Measurements from ENCODE around the gene PSD4. TPM values are rescaled to one million over a fixed set of nuclear protein-coding genes. Genes with fewer than 3 reads are reported as not detected.

Gene PSD4
- total RNA-seq, 1 donor from 2014 or later: 1.6 TPM

DNA sequence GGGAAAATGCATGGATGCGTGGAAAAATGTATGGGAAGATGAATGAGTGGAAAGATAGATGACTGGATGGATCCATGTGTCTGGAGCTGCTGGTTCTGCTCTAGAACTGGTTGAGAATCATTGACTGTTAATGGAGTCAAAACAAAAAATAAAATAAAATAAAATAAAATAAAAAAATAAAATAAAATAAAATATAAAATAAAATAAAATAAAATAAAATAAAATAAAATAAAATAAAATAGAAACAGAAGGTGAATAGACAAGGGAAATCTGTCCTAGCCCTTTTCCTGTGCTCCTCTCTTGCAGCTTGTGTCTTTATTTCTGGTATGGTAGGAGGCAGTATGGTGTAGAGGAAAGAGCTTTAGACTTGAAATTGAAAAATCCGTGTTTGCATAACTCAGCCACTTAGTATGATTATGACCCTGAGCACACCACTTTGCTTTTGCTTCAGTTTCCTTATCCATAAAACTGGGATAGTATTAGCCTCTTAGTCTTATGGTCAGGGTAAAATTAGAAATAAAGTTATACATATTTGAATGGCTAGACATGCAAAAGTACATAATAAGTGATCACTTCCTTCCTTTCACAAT lies 51.0 kb downstream of the PSD4 start:
- no peaks in the 10 kb centered on the region for H3K9me3 ChIP-seq (ENCODE audit: control insufficient read depth in 3 of 3, low read length in 3 of 3)

GRCh38 chr2:113225263-113226259 lies 51.8 kb downstream of the PSD4 start:
- no peaks in the 10 kb centered on the region for H3K27me3 ChIP-seq (ENCODE audit: control insufficient read depth in 3 of 3, insufficient read depth in 3 of 3, low read length in 3 of 3)
- no peak overlapping the region for H3K27ac ChIP-seq (ENCODE audit: low read depth, low read length)
- no peaks in the 10 kb centered on the region for H3K9me3 ChIP-seq (ENCODE audit: control insufficient read depth in 3 of 3, low read length in 3 of 3)
- no peaks in the 10 kb centered on the region for H3K36me3 ChIP-seq (ENCODE audit: control insufficient read depth in 3 of 3, insufficient read depth in 3 of 3, low read length in 3 of 3)
- no peak overlapping the region for H3K9ac ChIP-seq (ENCODE audit: low read depth in 1 of 3, low read length in 3 of 3)
- H3K4me3 ChIP-seq (ENCODE audit: low read length in 3 of 3): no peak overlapping the region
- no peaks in the 10 kb centered on the region for H3K4me1 ChIP-seq (ENCODE audit: control insufficient read depth in 3 of 3, insufficient read depth in 3 of 3, low read length in 3 of 3)

More for the DNA sequence above, 51.0 kb downstream of the PSD4 start:
- Histone ChIP-seq H3K9ac (ENCODE audit: low read depth in 1 of 3, low read length in 3 of 3) (no peak overlapping the region), H3K27ac (ENCODE audit: low read depth, low read length) (no peak overlapping the region), H3K4me1 (ENCODE audit: control insufficient read depth in 3 of 3, insufficient read depth in 3 of 3, low read length in 3 of 3) (peaks cover 0 to 2% (median 0%) of the 10 kb centered on the region in 3 donors), H3K27me3 (ENCODE audit: control insufficient read depth in 3 of 3, insufficient read depth in 3 of 3, low read length in 3 of 3) (no peaks in the 10 kb centered on the region), H3K36me3 (ENCODE audit: control insufficient read depth in 3 of 3, insufficient read depth in 3 of 3, low read length in 3 of 3) (no peaks in the 10 kb centered on the region), H3K4me3 (ENCODE audit: low read length in 3 of 3) (no peak overlapping the region)

DNA sequence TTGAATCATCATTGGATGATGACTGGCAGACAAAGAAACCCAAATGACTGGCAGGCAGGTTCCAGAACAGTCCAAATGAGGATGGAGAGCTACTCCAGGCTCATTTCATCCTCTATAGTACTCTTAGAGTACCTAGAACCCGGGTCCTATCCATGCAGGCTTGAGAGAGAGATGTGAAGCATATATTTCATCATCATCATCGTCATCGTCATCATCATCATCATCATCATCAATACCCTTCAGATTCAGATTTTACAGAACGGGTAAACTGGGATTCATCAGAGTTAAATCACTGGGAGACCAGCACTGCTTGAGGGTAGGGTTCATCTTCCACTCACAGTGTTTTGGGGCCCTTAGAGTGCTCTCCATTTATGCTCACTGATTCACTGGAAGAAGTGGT lies 52.7 kb downstream of the PSD4 start:
- Histone ChIP-seq H3K36me3 (ENCODE audit: control insufficient read depth in 3 of 3, insufficient read depth in 3 of 3, low read length in 3 of 3) (no peaks in the 10 kb centered on the region), H3K27me3 (ENCODE audit: control insufficient read depth in 3 of 3, insufficient read depth in 3 of 3, low read length in 3 of 3) (no peaks in the 10 kb centered on the region), H3K9ac (ENCODE audit: low read depth in 1 of 3, low read length in 3 of 3) (no peak overlapping the region), H3K9me3 (ENCODE audit: control insufficient read depth in 3 of 3, low read length in 3 of 3) (no peaks in the 10 kb centered on the region), H3K4me3 (ENCODE audit: low read length in 3 of 3) (no peak overlapping the region), H3K4me1 (ENCODE audit: control insufficient read depth in 3 of 3, insufficient read depth in 3 of 3, low read length in 3 of 3) (no peaks in the 10 kb centered on the region), H3K27ac (ENCODE audit: low read depth, low read length) (no peak overlapping the region)

- no peak overlapping the region for H3K27ac ChIP-seq (ENCODE audit: low read depth, low read length)
- H3K4me1 ChIP-seq (ENCODE audit: control insufficient read depth in 3 of 3, insufficient read depth in 3 of 3, low read length in 3 of 3): peaks cover 0 to 3% (median 0%) of the 10 kb centered on the region in 3 donors
- H3K9me3 ChIP-seq (ENCODE audit: control insufficient read depth in 3 of 3, low read length in 3 of 3): no peaks in the 10 kb centered on the region
- no peak overlapping the region for H3K4me3 ChIP-seq (ENCODE audit: low read length in 3 of 3)
- H3K36me3 ChIP-seq (ENCODE audit: control insufficient read depth in 3 of 3, insufficient read depth in 3 of 3, low read length in 3 of 3): no peaks in the 10 kb centered on the region
- no peak overlapping the region for H3K9ac ChIP-seq (ENCODE audit: low read depth in 1 of 3, low read length in 3 of 3)
- H3K27me3 ChIP-seq (ENCODE audit: control insufficient read depth in 3 of 3, insufficient read depth in 3 of 3, low read length in 3 of 3): no peaks in the 10 kb centered on the region
These were observed 53.5 kb downstream of the PSD4 start for GRCh38 chr2:113227290-113227689.

- H3K9me3 ChIP-seq (ENCODE audit: control insufficient read depth in 3 of 3, low read length in 3 of 3): no peaks in the 10 kb centered on the region
- no peak overlapping the region for H3K9ac ChIP-seq (ENCODE audit: low read depth in 1 of 3, low read length in 3 of 3)
- H3K36me3 ChIP-seq (ENCODE audit: control insufficient read depth in 3 of 3, insufficient read depth in 3 of 3, low read length in 3 of 3): no peaks in the 10 kb centered on the region
- peaks cover 0 to 5% (median 0%) of the 10 kb centered on the region in 3 donors for H3K4me1 ChIP-seq (ENCODE audit: control insufficient read depth in 3 of 3, insufficient read depth in 3 of 3, low read length in 3 of 3)
- no peak overlapping the region for H3K4me3 ChIP-seq (ENCODE audit: low read length in 3 of 3)
- H3K27ac ChIP-seq (ENCODE audit: low read depth, low read length): no peak overlapping the region
- H3K27me3 ChIP-seq (ENCODE audit: control insufficient read depth in 3 of 3, insufficient read depth in 3 of 3, low read length in 3 of 3): no peaks in the 10 kb centered on the region
These were observed 53.9 kb downstream of the PSD4 start for GRCh38 chr2:113227698-113228097.

DNA sequence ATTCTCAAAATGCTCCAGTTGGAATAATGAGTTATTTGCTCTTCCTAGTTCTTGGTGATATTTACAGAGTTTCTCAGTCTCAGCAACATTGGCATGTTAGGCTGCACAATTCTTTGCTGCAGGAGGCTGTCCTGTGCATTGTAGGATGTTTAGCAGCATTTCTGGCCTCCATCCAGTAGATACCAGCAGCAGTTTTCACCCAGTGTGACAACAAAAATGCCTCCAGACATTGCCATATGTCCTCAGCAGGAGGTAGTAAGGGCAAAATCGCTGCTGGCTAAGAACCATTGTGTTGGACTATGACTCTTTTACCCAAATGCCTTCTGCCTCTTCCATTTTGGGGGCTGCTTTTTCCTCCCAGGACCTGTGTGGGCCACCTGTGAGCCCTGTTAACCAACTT lies 54.6 kb downstream of the PSD4 start:
- Histone ChIP-seq H3K36me3 (ENCODE audit: control insufficient read depth in 3 of 3, insufficient read depth in 3 of 3, low read length in 3 of 3) (no peaks in the 10 kb centered on the region), H3K4me3 (ENCODE audit: low read length in 3 of 3) (no peak overlapping the region), H3K9me3 (ENCODE audit: control insufficient read depth in 3 of 3, low read length in 3 of 3) (no peaks in the 10 kb centered on the region), H3K4me1 (ENCODE audit: control insufficient read depth in 3 of 3, insufficient read depth in 3 of 3, low read length in 3 of 3) (peaks cover 0 to 5% (median 0%) of the 10 kb centered on the region in 3 donors), H3K27me3 (ENCODE audit: control insufficient read depth in 3 of 3, insufficient read depth in 3 of 3, low read length in 3 of 3) (no peaks in the 10 kb centered on the region), H3K9ac (ENCODE audit: low read depth in 1 of 3, low read length in 3 of 3) (no peak overlapping the region), H3K27ac (ENCODE audit: low read depth, low read length) (no peak overlapping the region)

DNA sequence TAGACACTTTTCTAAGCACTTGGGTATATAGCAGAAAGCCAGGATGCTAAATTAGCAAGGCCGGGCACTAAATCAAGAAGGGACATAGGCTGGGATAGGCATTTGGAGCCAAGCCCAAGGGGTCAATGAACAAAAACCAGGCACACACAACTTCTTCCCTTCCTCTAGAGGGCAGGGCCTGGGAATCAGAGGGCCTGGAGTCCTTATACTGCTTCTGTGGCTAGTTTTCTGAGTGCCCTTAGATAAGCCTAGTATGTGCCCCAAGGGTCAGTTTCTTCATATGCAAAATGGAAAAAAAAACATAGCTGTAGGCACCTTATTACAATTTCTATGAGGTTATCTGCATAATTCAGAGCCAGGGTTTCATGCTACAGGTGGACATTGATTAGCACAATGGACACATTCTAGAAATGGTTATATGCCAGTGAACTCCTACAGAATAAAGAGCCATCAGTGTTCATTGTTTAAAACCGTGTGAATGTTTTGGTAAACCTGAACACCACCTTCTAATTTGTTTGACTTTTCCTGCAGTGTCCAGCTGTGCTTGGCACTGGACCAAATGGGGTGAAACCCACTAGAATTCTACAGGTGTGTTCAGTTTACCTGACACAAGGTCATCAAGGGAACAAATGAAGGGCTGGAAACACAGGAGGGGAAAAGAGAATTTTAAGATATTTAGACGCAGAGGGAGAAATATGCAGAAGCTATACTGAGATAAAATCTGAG lies 55.4 kb downstream of the PSD4 start:
- no peak overlapping the region for H3K9ac ChIP-seq (ENCODE audit: low read depth in 1 of 3, low read length in 3 of 3)
- H3K4me1 ChIP-seq (ENCODE audit: control insufficient read depth in 3 of 3, insufficient read depth in 3 of 3, low read length in 3 of 3): peaks cover 0 to 5% (median 0%) of the 10 kb centered on the region in 3 donors
- H3K4me3 ChIP-seq (ENCODE audit: low read length in 3 of 3): no peak overlapping the region
- H3K9me3 ChIP-seq (ENCODE audit: control insufficient read depth in 3 of 3, low read length in 3 of 3): no peaks in the 10 kb centered on the region
- H3K36me3 ChIP-seq (ENCODE audit: control insufficient read depth in 3 of 3, insufficient read depth in 3 of 3, low read length in 3 of 3): no peaks in the 10 kb centered on the region
- no peak overlapping the region for H3K27ac ChIP-seq (ENCODE audit: low read depth, low read length)
- no peaks in the 10 kb centered on the region for H3K27me3 ChIP-seq (ENCODE audit: control insufficient read depth in 3 of 3, insufficient read depth in 3 of 3, low read length in 3 of 3)

GRCh38 chr2:113229795-113230194 lies 56.0 kb downstream of the PSD4 start:
- Histone ChIP-seq H3K27me3 (ENCODE audit: control insufficient read depth in 3 of 3, insufficient read depth in 3 of 3, low read length in 3 of 3) (no peaks in the 10 kb centered on the region), H3K9ac (ENCODE audit: low read depth in 1 of 3, low read length in 3 of 3) (no peak overlapping the region), H3K27ac (ENCODE audit: low read depth, low read length) (no peak overlapping the region), H3K9me3 (ENCODE audit: control insufficient read depth in 3 of 3, low read length in 3 of 3) (no peaks in the 10 kb centered on the region), H3K36me3 (ENCODE audit: control insufficient read depth in 3 of 3, insufficient read depth in 3 of 3, low read length in 3 of 3) (no peaks in the 10 kb centered on the region), H3K4me1 (ENCODE audit: control insufficient read depth in 3 of 3, insufficient read depth in 3 of 3, low read length in 3 of 3) (peaks cover 0 to 5% (median 0%) of the 10 kb centered on the region in 3 donors), H3K4me3 (ENCODE audit: low read length in 3 of 3) (no peak overlapping the region)

DNA sequence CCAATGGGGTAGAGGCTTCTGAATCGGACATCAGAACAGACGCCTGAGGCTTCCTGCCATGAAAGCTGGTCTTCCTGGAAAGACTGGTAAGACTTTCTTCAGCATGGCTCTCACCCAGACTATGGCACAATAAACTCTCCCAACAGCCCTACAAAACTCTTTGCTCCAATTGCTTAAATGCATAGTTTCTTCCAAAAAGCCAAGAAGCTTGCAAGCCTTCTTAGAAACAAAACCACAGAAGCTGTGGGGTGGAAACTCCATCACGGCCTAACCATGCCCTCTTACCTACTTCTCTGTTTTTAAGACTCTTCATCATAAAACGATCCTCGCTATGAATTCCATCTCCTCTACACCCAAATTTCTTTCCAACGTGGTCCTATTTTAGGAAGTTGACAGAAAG lies 56.8 kb downstream of the PSD4 start:
- Histone ChIP-seq H3K4me1 (ENCODE audit: control insufficient read depth in 3 of 3, insufficient read depth in 3 of 3, low read length in 3 of 3) (peaks cover 0 to 5% (median 2%) of the 10 kb centered on the region in 3 donors), H3K9me3 (ENCODE audit: control insufficient read depth in 3 of 3, low read length in 3 of 3) (no peaks in the 10 kb centered on the region), H3K27ac (ENCODE audit: low read depth, low read length) (no peak overlapping the region), H3K27me3 (ENCODE audit: control insufficient read depth in 3 of 3, insufficient read depth in 3 of 3, low read length in 3 of 3) (no peaks in the 10 kb centered on the region), H3K4me3 (ENCODE audit: low read length in 3 of 3) (no peak overlapping the region), H3K36me3 (ENCODE audit: control insufficient read depth in 3 of 3, insufficient read depth in 3 of 3, low read length in 3 of 3) (no peaks in the 10 kb centered on the region), H3K9ac (ENCODE audit: low read depth in 1 of 3, low read length in 3 of 3) (no peak overlapping the region)

Measured in skeletal muscle tissue (tissue), 4 donors.